ENCODE measurements around the gene SPOCK1.

Gene SPOCK1

GRCh38 chr5:137492331-137492730 is 6.8 kb downstream of the SPOCK1 start:
- peak; percentile 42 for DNase-seq (ENCODE audit: low read depth)

DNA sequence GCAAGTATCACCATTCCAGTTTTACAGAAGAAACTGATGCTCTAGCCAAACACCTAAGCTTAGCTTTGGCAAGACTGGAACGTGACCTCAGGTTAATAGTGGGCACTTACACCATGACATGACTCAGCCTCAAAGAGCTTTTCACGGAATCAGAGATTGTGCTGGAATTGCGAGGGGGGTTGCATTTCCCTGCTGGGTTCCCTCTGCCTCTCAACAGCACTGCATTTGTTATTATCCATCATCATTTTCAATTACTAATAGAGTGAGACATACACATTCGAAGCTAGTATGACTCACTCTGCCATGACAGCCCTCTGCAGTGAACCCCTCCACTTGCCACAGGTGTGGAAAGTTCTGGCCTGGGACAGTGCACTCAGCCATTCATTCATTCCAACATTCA is 8.0 kb downstream of the SPOCK1 start:
- no peak for DNase-seq (ENCODE audit: low read depth)

GRCh38 chr5:137490591-137490990 is 8.5 kb downstream of the SPOCK1 start:
- no peak for DNase-seq (ENCODE audit: low read depth)

- DNase-seq (ENCODE audit: low read depth), result no peak
Measured at GRCh38 chr5:137488974-137489373, 10.2 kb downstream of the SPOCK1 start.

- DNase-seq (ENCODE audit: low read depth), result no peak
Measured at GRCh38 chr5:137488516-137488915, 10.6 kb downstream of the SPOCK1 start.

DNA sequence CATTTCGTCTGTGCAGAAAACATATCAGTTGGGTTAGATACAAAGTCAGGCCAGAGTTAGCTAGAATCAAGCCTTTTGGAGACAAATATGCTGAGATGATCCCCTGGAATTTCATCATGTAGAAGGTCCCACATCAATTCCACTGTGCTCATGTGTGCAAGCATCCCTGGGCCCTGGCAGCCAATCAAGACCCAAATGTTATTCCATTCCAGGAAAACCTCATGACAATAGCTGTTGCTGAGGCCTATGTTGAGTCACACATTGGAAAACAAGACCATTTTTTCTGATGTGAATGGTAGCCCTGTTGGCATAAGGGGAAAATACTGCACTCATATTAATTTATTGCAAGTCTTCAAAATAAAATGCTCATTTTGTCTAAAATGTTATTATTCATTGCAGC is 11.5 kb downstream of the SPOCK1 start:
- DNase-seq (ENCODE audit: low read depth), result peak; percentile 85

GRCh38 chr5:137486707-137487106 is 12.4 kb downstream of the SPOCK1 start:
- DNase-seq (ENCODE audit: low read depth), result peak; percentile 70

- DNase-seq (ENCODE audit: low read depth), result no peak
Measured at GRCh38 chr5:137481596-137481995, 17.5 kb downstream of the SPOCK1 start.

DNA sequence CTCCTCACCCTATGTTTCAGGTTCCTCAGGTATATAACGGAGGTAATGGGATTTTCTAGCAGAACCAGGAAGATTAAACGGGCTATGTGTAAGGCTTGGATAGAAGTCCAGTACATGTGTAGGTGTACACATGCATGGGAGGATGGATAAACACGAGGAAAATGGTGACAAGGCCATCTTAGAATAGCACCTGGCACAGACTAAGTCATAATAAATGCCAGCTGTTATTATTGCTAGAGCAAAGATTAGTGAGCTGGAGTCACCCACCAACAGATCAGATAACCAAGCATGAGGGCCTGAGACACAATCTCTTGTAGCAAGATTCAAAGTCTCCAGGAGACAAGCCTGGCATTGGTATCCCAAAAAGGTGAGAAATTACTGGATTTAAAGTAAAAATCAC is 21.1 kb downstream of the SPOCK1 start:
- no peak for DNase-seq (ENCODE audit: low read depth)

DNA sequence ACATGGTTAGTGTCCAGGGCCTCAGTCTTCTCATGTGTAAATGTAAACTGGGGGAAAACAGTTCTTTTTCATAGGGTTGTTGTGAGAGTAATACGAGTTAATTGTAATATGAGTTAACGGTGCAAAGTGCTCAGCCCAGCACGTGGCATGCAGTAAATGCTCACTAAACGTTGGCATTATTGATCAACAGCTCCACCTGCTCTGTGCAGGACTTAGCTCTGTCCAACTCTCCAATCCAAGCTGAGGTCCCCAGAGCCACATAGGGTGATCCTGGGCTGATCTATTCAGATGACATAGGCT is 28.3 kb downstream of the SPOCK1 start:
- no peak for DNase-seq (ENCODE audit: low read depth)

- peak; percentile 97 for DNase-seq (ENCODE audit: low read depth)
Measured at GRCh38 chr5:137470111-137470920, 28.8 kb downstream of the SPOCK1 start.

DNA sequence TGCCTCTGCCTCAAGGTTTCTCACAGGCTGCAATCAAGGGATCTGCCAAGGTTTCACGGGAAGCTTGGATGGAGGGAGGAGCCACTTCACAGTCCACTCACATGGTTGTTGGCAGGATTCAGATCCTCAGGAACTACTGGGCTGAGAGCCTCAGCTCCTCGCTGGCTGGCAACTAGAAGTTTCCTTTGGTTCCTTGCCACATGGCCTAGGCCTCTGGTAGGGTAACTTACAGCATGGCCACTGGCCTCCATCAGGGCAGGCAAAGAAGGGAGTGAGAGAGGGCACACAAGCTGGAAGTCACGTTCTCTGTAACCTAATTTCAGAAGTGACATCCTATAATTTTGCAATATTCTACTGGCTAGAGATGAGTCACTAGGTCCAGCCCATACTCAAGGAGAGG is 32.2 kb downstream of the SPOCK1 start:
- no peak for DNase-seq (ENCODE audit: low read depth)

DNA sequence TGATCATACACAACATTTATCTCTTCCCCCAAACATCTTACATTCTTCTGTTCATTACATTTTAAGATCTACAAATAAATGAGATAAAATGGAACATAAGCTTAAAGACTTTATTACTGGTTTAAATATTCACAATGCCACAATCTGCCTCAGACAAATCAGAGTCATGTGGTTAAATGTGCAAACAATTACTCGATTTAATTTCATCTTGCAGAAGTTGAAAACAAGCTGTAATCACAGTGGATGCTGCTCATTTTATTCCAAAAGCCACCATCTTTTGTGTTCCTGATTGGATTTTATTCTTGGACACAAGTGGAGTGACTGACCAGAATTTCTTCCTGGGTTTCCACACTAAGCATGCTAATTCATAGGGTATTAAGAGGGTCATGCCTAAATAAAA is 33.2 kb downstream of the SPOCK1 start:
- no peak for DNase-seq (ENCODE audit: low read depth)

- DNase-seq (ENCODE audit: low read depth), result no peak
Measured at GRCh38 chr5:137462816-137463520, 36.2 kb downstream of the SPOCK1 start.

GRCh38 chr5:137462265-137462590 is 36.9 kb downstream of the SPOCK1 start:
- DNase-seq (ENCODE audit: low read depth), result no peak

DNA sequence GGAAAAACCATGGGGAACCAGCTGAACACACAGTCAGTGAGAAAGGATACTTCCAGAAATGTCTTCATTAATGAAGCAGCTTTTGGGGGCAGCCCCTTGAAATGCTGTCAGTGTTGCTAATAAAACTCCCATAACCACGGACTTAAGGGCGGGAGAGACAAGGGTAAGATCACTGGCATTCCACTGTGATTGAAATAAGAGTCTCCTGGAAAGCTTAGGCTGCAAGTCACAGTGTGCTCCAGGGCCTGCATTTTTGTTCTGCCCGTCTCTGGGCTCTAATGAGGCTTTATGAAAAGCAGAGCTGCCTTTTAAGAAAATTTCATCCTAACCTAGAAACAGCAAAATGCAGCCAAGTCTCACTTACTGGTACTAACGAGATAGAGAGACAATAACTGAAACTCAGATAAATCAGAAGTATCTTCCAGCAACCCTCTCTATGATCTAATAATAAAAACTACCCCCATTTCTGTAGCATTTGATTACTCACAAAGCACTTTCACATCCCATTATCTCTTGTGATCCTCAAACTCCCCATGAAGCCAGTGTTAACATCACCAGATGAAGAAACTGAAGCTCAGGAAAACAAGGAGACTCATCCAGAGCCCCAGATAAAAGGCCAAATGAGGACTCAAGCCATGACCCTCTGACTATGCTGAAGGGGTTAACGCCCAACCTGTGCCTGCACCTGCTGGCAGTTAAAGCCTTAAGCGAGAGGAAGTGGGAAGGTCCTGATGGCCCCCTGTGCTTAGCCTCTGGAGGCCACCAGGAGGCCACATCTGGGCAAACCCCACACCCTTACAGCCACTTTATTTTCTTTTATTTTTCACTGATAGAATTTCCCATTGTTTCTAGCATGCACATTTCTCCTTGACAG is 37.5 kb downstream of the SPOCK1 start:
- DNase-seq (ENCODE audit: low read depth), result no peak

DNA sequence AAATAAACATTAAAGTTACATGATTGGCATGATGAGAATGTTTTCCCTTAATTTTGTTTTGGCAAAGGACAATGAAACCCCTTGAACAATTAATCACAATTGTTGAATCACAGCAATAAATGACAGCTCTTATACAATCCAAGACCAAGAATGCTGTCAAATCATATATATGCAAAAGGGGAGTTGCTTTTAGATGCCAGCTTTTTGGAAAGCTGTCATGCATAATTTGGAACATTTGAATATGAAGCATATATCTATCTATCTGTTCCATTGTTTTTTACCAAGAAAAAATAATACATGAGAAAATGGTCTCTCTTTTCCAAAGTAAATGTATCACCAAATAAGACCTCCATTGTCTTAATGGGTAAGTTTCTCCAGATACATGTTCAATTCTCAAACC is 44.5 kb downstream of the SPOCK1 start:
- no peak for DNase-seq (ENCODE audit: low read depth)

DNA sequence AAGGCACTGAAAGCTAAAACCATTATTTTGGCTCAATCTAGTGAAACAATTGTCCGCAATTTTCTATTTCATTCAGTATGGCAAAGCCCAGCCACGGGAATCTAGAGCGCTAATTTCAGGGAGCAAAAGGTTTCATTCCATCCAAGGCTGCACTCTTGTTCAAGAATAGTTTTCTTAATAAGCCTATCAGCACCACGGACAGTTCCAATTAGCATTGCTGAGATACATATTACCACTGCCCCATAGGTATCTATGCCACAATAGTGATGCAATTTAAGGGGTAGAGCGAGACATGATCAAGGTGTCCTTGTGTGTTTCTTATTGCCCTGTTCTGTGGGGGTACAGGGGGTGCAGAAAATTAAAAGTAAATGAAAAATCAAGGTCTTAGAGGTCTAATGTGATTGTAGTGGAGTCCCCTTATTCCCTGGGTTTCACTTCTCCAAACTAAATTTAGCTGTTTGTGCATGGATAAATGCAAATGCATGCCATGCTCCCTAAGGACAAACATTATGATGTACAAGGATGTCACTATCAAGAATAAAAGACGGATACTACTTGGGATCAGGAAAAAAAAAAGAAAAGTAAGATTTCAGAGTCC is 45.5 kb downstream of the SPOCK1 start:
- DNase-seq (ENCODE audit: low read depth), result no peak

DNA sequence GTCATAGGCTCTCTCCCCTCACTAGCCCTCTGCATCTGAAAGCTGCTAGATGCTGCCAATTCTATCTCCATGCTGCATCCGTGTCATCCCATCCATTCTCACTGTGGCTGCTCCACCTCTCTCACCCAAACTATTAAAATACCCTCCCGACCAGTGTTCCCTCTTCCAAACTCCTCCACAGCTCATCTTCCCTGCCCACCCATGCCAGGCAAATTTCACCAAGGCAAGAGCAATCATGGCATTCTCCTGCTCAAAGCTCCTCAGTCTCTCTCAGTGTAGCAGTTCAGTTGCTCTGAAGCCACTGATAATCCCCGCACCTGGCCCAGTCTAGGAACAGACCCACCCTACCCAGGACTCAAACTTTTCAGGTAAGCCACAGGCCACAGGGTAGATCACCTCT is 48.4 kb downstream of the SPOCK1 start:
- DNase-seq (ENCODE audit: low read depth), result no peak

DNA sequence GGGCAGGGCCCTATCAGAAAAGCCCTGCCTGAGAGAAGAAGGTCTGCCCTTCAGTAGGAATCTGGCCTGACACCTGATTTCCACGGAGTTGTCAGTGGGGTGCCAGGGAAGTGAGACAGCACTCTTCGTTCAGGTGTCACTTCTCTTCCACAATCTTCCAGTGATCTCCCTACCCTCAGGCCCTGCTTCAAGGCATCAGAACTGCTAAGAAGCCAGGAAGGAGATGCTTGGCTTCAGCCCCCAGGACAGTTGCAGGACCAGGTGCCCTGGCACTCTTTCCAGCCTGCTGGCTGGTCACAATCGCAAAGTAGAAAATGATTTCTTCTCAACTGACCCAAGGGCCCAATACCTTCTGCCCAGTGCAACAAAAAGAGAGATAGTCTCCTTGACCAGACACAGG is 50.3 kb downstream of the SPOCK1 start:
- DNase-seq (ENCODE audit: low read depth), result no peak

DNA sequence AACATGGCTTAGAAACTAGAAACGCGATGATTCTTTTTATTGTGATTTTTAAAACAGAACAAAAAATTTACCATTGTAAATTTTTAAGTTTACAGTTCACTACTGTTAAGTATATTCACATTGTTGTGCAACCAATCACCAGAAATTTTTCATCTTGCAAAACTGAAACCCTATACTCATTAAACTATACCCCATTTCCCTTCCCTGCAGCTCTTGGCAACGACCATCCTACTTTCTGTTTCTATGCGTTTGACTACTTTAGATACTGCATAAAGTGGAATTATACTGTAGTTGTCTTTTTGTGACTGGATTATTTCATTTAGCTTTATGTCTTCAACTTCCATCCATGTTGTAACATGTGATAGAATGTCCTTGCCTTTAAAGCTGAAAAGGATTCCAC is 52.5 kb downstream of the SPOCK1 start:
- DNase-seq (ENCODE audit: low read depth), result no peak

DNA sequence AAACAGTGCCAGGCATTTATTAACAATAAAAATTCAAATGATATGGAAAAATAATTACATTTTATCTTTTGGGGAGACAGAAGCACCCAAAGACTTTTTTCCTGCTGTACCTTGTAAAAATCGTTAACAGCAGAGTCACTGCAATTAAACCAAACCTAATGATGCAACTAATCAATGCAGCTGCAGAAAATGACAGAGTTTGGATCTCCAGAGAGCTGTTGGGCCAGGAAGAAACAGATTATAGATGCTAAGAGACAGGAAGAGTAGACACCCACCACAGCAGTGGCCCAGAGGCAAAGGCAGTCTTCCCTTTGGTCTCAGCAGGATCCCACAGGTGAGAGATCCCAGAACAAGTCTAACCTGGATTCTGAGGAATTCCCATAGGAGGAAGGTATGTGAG is 53.0 kb downstream of the SPOCK1 start:
- DNase-seq (ENCODE audit: low read depth), result no peak

DNA sequence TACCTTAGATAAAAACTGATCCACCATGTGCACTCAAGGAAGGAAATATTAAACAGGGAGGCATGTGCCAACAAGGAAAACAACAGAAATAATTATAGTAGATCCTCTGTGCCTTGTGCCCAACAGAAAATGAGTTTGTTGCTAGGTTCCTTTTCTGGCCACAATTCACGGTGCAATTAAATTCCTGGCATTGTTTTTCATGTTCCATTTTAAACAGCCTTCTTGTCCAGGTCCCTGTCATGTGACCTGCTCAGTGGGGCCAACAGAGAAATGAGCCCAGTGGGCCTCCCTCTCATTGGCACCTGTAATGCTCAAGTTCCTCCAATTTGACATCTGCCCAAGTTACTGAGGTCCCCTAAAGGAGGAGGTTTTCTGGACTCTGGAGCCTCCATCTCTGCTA is 56.5 kb downstream of the SPOCK1 start:
- DNase-seq (ENCODE audit: low read depth), result no peak
